Measurements from ENCODE around the gene GRAMD2B.
"Not testable (repeated sequence)": the region's sequence is repeated elsewhere in the genome, so short reads cannot be mapped to it uniquely, and the experiment has no call there.

GRAMD2B gene

GRCh38 chr5:126422994-126423788 lies at the start of gene GRAMD2B:
Gene GRAMD2B (plus strand): TSS chr5:126423409. CDS start chr5:126423607, 198 bp downstream.
- DNase-seq (ENCODE audit: low read depth in 2 of 2): peak; percentile 45

- no peak for DNase-seq (ENCODE audit: low read depth in 2 of 2)
These were observed 49.1 kb upstream of the GRAMD2B start for GRCh38 chr5:126374109-126374416.

- DNase-seq (ENCODE audit: low read depth in 2 of 2): no peak
These were observed 46.8 kb upstream of the GRAMD2B start for GRCh38 chr5:126376443-126376842.

GRCh38 chr5:126377424-126377823 lies 45.8 kb upstream of the GRAMD2B start:
- no peak for DNase-seq (ENCODE audit: low read depth in 2 of 2)

- not testable (repeated sequence) for DNase-seq (ENCODE audit: low read depth in 2 of 2)
These were observed 42.9 kb upstream of the GRAMD2B start for GRCh38 chr5:126380316-126380715.

GRCh38 chr5:126383246-126383645 lies 40.0 kb upstream of the GRAMD2B start:
- DNase-seq (ENCODE audit: low read depth in 2 of 2): no peak

- no peak for DNase-seq (ENCODE audit: low read depth in 2 of 2)
These were observed 39.4 kb upstream of the GRAMD2B start for GRCh38 chr5:126383776-126384175.

- DNase-seq (ENCODE audit: low read depth in 2 of 2): no peak
These were observed 38.2 kb upstream of the GRAMD2B start for GRCh38 chr5:126384985-126385384.

GRCh38 chr5:126385524-126386502 lies 37.4 kb upstream of the GRAMD2B start:
- DNase-seq (ENCODE audit: low read depth in 2 of 2): no peak

- DNase-seq (ENCODE audit: low read depth in 2 of 2): no peak
These were observed 34.0 kb upstream of the GRAMD2B start for GRCh38 chr5:126389179-126389578.

- no peak for DNase-seq (ENCODE audit: low read depth in 2 of 2)
These were observed 33.2 kb upstream of the GRAMD2B start for GRCh38 chr5:126390051-126390450.

- DNase-seq (ENCODE audit: low read depth in 2 of 2): no peak
These were observed 31.8 kb upstream of the GRAMD2B start for GRCh38 chr5:126391386-126391785.

- DNase-seq (ENCODE audit: low read depth in 2 of 2): no peak
These were observed 28.9 kb upstream of the GRAMD2B start for GRCh38 chr5:126394211-126394788.

- no peak for DNase-seq (ENCODE audit: low read depth in 2 of 2)
These were observed 28.0 kb upstream of the GRAMD2B start for GRCh38 chr5:126395198-126395597.

- no peak for DNase-seq (ENCODE audit: low read depth in 2 of 2)
These were observed 27.6 kb upstream of the GRAMD2B start for GRCh38 chr5:126395605-126396004.

- not testable (repeated sequence) for DNase-seq (ENCODE audit: low read depth in 2 of 2)
These were observed 26.5 kb upstream of the GRAMD2B start for GRCh38 chr5:126396721-126397120.

- DNase-seq (ENCODE audit: low read depth in 2 of 2): no peak
These were observed 24.4 kb upstream of the GRAMD2B start for GRCh38 chr5:126398791-126399190.

GRCh38 chr5:126400621-126401251 lies 22.5 kb upstream of the GRAMD2B start:
- DNase-seq (ENCODE audit: low read depth in 2 of 2): no peak

GRCh38 chr5:126402621-126403555 lies 20.3 kb upstream of the GRAMD2B start:
- no peak for DNase-seq (ENCODE audit: low read depth in 2 of 2)

- DNase-seq (ENCODE audit: low read depth in 2 of 2): no peak
These were observed 19.3 kb upstream of the GRAMD2B start for GRCh38 chr5:126403876-126404275.

GRCh38 chr5:126410623-126411022 lies 12.6 kb upstream of the GRAMD2B start:
- no peak for DNase-seq (ENCODE audit: low read depth in 2 of 2)

All from stimulated activated CD4-positive, alpha-beta T cell treated with anti-CD3 and anti-CD28 coated beads, Interleukin-1b, Interleukin-23, amount 100 ng/mL, for 4 hours (primary cell).